Brain pericyte (primary cell): Measurements from ENCODE around the gene MPP2.
"Not testable (repeated sequence)": the region's sequence is repeated elsewhere in the genome, so short reads cannot be mapped to it uniquely, and the experiment has no call there.

Experiments used
- DNase-seq: peaks from one replicate; pipeline ENCODE4 v3.0.0-alpha.2; 2012; ENCODE audit warnings: low read depth, low spot score

MPP2 gene

DNA sequence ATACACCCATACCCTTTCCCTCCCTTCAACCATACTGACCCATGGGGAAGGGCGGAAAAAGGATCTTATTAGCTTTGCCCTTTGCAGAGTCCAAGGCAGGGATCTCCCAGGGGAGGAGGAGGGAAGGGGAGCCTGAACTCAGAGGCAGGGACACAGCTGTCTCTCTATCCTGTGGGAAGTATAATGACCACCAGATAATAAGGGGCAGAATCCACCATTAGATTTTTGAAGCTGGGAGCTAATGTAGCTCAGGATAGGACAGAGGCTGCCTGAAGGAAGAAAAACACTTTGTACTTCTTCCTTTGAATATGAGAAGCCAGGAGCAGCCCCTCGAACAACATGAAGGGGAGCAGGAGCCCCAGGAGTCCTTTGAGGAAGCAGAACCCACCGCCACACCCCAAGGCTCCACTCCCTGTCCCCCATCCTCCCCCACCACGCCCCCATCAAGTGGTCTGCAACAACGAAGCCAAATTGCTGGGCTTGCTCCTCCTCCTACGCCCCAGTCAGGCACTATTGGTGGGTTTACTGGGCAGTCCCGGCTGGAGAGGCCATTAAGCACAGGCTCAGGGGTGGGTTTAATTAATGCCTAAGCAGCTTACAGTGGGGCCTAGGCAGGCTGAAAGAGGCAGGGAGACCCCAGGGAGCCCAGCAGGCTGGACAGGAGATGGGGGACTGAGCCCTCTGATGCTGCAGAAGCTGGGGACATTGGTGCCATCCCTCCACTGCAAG is 5.3 kb downstream of the MPP2 start:
- no peak for DNase-seq

DNA sequence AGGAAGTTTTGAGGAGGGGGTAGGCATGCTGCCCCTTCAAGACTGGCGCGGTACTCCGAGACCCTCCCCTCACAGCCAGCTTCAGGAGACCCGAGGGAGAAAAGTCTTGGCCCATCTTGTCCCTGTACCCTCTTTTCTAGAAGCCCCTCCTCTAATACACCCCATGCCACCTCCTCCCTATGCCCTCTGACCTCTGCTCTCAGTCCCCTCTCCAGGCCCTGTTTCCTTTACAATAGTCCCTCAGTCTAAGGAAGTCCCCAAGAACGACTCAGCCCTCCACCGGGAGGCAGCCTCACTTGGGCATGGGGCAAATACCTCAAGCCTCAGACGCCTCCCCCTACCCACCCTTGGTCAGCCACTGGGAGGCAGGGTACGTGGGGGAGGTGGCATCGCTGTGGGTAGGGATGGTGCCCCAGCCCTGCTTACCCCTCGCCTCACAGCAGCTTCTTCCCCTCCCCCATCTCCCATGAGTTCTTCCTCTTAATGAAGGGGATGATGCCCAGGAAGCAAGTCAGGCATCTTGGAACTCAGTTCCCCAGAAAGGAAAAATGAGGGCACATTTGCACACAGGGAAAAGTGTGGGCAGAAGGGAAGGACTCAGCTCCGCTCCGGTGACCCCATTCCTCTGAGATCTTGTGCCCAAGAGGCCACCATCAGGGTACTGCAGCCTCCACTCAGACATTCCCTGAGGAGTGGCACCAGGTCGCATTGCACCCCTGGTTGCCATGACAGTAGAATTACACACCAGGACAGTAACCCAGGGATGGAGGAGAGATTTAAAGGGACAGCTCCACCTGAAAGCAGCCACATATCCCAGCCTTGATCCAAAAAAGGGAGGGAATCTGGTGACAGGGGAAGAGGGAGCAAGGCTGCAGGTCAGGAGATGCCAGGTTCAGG is 6.2 kb downstream of the MPP2 start:
- DNase-seq = no peak

DNA sequence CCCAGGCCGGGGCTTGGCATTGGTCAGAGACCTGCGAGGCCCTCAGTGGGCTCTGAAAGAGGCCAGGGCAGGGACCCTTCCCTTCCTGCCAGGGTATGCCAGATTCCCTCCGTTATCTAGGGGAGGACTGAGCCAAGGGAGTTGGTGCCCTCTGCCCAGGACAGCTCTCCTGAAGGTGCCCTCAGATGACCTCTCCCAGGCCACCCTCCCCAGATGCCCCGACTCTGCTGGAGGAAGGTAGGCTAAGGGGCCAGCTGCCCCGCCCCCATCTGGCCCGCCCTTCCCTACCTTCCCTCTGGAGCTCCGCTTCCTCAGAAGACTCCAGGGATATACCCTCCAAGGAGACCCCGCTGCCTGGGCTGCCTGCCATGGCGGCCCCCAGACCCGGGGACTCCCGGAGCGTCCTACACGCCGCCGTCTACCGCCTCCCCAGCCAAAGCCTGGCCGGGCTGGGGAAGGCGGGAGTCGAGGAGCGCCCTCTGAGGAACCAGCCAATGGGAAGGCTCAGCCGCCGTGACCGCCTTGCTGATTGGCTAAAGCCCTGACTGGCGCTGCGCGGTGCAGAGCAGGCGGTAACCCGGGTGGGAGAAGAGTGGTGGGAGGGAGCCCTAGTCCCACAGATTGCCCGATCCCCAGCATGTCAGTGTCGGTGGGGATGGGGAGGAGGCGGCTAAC is 7.0 kb downstream of the MPP2 start:
- no peak for DNase-seq

DNA sequence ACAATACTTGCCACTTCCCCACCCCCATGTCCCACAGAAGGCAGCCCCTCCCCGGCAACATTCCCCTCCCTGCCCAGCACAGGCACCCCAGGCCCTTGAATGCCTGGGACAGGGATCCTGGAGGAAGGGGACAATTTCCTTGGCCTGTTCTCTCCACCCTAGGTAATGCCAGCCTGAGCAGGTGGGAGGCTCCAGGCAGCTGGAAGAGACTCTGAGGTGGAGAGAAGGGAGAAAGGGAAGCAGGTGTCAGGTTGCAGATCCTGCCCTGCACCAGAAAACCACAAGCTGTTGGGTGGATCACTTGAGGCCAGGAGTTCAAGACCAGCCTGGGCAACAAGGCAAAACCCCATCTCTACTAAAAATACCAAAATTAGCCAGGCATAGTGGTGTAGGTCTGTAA is 8.9 kb downstream of the MPP2 start:
- DNase-seq = no peak

DNA sequence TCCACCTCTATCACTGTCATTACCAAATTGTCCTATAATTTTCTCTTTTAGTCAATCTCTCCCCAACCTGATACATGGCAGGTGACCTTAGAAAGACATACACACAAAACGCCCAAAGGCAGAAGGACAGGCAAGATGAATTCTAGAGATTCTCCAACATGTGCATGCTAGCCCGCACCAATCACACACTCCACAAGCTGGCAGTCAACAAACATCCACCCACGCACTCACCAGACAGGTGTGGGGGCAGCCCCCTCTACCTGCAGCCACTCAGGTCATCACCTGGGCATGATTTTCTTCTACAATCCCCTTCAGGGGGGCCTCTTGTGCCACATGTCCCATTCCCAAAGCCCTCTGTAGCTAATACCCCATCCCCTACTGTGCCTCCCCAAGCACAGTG is 9.5 kb downstream of the MPP2 start:
- no peak for DNase-seq

DNA sequence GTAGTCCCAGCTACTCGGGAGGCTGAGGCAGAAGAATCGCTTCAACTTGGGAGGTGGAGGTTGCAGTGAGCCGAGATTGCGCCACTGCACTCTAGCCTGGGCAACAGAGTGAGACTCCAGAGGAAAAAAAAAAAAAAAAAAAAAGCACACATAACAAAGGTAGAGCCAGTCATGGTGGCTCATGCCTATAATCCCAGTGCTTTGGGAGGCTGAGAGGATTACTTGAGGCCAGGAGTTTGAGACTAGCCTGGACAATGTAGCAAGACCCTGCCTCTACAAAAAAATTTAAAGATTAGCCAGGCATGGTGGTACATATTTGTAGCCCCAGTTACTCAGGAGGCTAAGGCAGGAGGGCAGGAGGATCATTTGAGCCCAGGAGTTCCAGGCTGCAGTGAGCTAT is 12.8 kb downstream of the MPP2 start:
- DNase-seq = not testable (repeated sequence)

DNA sequence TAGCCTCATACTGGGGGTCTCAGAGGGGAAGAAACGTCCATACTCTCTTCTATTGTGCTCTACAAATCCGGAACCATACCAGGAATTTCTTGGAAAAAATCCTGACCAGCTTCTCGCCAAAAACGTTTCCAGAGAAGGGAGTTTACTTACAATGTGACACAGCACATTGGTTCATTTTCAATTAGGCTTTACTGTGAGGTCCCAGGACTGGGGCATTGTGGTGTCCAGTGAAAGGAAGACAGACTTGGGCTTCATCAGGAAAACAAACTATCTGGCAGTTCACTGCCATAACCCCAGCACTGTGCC is 14.7 kb downstream of the MPP2 start:
- no peak for DNase-seq

DNA sequence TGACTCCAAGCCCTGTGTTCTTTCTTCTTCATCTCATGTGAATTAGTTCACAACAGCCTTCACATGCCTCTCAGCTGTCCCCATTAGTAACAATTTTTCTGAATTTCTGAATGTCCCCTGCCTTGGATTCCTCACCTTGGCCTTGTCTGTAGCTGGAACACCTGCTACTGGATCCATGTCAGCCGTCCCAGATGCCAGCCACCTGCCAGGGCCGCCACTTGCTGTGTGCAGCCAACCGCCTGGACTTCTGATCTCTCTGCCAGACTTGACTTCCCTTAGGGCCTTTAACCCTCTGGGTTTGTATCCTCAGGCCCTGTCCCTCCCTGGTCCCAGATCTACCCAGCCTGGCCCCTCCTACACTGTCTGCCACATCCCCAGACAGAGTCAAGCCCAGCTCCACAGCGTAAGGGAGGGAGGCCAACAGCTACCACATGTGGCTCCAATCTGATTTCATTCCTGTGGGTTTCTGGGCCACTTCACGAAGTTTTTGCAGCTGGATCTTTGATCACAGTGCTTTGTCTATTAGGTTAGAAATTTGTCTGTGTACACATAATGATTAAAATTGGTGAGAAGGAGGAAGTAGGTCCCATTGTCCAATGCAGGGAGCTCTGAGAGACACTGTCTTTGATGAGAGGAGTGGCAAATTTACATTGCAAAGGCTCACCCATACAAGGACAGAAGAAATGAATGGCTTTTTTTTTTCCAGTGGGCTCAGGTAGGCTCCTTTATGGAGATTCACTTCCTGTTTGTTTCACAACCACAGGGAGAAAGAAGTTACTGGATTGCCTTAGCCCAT is 15.3 kb downstream of the MPP2 start:
- DNase-seq = no peak

DNA sequence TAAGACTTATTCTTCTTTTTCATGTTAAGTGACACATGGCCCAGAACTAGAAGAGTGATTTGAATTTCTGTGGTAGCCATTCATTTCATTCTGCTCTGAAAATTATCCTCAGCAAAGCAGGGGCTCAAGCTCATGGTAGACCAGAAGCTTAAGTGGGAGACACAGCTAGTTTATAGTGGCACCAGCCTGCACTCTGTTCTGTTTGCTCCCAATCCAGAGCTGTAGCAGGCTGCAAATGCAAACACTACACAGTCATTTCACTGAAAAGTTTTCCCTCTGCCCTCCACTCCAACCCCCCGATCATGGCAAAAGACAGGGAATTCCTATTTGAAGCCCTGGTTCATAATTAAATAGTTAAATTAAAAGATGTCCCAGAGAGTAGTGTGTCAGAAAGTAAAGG is 17.1 kb downstream of the MPP2 start:
- DNase-seq = no peak

DNA sequence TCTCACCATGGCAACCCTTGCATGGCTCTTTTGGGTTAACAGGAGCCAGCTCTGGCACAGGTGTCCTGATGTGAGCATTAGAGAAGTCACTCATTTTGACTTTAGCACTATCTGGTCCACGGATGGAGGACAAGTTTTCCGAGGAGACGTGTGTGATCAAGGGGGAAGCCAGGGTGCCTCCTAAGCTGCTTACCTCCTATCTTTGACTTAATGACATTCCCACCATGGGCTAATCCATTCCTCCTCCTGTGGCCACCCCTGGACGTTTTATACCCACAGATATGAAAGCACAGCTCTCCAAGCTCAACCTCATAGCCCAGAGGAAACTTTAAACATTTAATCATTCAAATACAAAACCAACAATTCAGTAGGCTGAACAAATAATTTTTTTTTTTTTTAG is 18.8 kb downstream of the MPP2 start:
- DNase-seq = no peak

DNA sequence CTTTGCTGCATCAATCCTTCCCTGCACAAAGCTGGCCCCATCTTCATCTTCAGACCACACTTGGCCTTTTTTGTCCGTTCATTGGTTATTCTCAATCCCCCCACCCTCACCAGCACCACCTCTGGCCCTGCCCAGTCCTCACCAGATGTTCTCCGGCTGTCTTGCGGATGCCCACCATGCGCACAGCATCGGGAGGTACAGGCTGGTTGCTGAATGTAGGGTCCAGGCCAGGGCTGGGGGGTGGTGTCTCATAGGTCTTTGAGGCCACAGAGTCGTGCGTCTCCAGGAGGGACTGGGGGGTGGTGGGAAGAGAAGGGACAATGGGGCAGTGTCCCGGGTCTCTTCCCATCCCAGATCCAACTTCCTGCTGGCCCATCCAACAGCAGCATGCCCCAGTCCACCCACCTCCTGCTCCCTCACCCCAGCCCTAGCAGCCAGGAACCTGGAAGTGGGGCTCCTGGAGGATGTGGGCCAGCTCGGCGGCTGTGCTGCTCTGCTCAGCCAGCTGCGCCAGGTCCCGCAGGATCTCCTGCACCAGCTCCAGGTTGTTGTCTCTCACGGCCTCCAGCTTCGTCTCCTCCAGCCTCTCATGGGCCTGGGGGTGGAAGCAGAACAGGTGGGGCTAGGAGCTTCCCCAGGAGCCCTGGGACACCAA is 24.4 kb downstream of the MPP2 start:
- no peak for DNase-seq

DNA sequence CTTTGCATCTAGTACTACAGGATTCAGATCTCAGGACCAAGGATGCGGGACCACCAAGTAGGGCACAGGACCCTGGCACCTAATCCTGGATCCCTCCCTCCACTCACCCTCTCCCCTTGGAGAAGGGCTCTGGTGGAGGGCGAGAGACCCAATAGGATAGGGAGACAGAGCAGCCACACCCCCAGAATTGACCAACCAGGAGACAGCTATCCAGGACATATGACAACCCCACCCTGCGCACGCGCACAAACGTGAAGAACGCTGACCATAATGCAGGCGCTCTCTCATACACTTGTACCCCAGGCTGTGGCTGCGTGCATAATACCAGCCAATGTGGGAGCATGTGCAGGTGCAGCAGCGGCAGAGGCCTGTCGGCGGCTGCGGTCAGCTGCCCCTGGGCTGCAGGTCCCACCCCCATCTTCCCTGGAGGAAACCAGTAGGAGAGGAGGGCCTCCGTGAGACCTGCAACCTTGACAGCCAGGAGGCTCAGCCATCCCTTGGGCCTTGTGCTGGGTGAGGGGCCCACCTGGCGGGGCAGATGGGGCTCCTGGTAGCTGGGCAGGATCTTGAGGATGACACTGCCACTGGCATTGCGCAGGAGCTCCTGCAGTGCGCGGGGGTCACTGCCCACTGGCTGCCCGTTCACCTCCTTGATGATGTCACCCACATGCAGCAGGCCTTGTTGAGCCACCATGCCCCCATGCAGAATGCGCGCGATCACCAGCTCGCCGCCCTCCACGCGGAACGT is 25.4 kb downstream of the MPP2 start:
- DNase-seq = no peak

DNA sequence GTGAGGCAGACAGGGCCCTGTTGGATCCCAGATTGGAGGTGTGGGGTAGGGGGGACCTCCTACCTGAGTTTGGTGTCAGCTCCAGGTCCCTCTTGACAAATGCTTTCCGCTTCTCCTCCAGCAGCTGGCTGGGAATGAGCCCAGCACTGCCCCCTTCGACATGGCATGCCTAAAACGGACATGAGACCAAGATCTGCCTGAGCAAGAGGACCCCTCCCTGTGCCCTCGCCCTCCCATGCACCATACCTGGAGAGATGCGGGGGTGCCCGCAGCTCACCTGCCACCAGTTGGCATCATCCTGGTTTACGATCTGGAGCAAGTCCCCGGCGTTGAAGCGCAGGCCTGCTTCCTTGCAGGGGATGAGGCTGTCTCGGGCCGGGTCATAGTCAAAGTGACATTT is 26.2 kb downstream of the MPP2 start:
- no peak for DNase-seq

DNA sequence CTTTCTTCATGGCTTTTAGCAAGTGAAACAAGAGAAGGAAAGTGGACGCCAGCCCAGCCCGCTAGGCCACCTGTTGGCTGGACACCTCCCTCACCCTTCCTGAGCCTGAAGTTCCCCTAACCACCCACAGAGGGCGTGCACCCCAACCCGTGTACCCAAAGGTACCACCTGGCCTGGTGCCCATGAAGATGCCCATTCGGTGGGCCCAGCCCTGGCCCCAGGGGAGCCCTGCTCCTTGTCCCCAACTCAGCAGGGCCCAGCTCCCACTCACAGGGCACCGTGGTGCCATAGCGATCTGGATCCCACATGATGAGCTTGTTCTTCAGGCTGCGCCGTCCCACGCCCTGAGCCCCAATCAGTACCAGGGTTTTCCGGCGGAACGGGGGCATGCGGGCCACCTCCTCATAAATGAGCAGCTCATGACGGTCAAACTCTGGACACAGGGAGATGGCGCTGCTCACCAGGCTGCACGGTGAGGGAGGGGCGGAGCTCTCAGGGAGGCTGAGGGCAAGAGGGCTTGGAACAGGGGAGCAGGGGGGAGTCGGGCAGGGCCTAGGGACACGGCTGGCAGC is 26.8 kb downstream of the MPP2 start:
- no peak for DNase-seq

DNA sequence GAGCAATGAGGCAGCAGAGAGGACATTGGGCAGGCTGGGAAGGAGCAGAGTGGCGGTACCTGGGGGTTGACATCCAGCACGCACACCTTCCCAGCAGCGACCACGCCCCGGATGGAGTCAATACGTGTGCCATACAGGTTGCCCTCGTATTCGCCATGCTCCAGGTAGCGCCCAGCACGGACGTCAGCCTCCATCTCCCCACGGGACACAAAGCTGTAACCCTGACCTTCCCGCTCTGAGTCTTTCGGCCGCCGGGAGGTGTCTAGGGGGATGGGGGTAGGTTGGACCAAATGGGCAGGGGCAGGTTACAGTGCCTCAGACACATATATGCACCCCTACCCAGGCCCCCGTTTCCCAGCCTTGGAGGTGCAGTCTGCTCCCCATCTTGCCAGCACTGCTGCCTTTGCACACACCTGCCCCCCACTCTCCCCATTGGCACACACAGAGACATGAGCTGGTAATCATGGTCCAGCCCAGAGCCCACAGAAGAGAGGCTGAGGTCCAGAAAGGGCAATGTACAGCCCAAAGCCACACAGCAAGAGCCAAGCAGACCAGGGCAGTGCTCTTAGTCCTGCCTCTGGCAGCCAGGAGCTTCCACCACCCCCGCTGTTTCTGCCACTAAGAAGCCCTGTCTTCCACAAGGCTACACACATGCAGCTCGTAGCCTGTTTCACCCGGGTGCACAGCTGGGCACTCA is 27.5 kb downstream of the MPP2 start:
- DNase-seq = no peak

DNA sequence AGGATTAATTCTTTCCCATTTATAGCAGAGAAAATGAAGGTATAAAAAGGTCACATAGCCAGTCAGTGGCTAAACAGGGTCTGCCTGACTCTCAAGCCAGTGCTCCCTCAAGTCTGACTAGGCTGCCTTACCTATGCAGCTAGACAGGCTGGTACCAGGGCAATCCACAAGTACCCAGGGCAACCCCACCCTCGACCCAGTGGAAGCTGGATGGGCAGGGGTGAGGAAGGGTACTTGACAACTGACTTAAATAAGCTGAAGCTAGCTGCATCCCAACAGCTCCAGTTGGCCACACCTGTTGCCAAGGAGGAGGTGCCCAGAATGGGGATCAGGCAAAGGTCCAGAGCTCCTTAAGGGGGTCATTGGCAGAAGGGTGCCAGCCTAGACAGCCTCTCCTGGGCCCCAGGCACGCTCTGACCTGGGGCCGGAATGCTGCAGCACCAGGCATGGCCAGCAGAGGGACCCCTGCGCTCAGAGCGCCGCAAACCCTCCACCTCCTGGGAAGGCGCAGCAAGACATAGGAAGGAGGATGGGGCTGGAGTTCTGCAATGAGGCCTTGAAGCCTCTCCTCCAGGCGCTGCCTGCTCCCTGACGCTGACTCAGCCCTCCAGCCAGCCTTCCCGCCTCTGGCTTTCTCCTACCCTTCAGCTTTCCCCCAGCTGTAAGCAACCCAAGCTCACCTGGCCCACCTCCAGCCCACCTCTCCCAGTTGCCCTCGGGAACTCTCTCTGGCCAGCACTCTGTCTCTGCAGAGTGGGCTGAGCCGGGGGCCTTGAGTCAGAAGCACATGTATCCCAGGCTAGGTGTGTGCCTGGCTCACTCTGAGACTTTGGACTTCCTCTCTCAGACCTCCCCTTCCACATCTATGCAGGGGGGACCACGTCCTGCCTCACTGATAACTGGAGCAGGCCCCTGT is 28.8 kb downstream of the MPP2 start:
- DNase-seq = peak; percentile 31

DNA sequence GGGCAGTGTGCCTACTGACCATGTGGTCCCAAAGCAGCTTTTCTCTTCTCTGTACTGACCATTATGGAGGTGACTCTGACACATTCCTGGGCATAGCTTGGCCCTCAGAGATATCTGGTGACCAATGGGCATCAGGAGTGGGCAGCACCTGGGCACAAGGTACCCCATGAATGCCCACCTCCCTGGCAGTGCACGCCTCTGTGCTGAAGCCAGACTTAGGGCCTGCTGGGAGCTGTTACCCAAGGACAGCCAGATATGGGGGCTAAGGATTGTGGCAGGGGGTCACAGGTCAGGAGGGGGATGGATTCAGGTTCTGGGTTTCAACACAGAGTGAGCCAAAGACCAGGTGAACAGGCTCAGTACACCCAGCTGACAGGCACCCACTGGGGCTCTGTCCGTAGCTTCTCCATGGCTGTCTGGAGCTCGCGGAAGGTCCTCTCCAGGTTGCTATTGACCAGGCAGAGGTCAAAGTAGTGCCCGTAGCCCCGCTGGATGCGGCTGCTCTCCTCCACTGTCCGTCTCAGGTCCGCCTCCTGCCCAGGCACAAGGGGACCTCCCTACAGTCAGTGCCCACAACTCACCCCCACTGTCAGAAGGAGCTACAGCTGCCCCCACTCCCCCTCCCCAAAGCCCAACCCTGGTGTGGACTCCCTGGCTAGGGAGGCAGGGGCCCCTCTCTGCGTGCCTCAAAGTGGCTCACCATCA is 29.7 kb downstream of the MPP2 start:
- no peak for DNase-seq

DNA sequence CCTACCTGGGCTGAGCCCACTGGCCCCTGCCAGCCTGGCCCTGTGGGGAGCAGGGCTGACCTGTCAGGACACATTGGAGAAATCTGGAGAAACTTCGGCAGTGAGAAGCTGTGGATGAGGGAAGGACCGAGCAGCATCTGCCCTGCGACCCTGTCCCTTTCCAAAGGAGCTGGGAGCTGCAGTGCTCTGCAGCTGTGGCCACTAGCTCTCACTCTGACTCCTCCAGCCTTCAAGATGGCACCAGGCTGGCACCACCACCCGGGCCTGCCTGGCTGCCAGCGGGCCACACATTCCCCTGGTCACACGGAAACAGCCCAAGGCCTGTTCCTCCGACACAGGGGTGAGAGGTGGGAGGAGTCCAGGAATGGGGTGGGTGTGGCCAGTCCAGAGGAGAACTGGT is 30.3 kb downstream of the MPP2 start:
- DNase-seq = no peak
